GM23338 (cell line): Measurements from ENCODE around the gene LRRC2. TPM values are rescaled to one million over a fixed set of nuclear protein-coding genes. Genes with fewer than 3 reads are reported as not detected.

Experiments used
- ATAC-seq: fragments of 200-7000 bp; cut with Tn5 transposase; 3 replicates; pipeline ENCODE4 v1.9.1; 2020
- DNase-seq: peaks from one replicate; pipeline ENCODE4 v3.0.0-alpha.2; 2015; ENCODE audit warnings: low spot score
- H2AFZ ChIP-seq: fragments of 200-600 bp; sonication (generic); 2 replicates; pipeline ENCODE4 v1.8.0; 2016; ENCODE audit warnings: antibody characterized with exemption, mild to moderate bottlenecking, moderate library complexity
- H3F3A ChIP-seq: fragments of 200-600 bp; sonication (generic); replicated peaks from 2 replicates; pipeline ENCODE4 v1.8.0; 2017; ENCODE audit warnings: antibody characterized with exemption, mixed run types, low read depth
- H3K27ac ChIP-seq: fragments of 200-600 bp; sonication (generic); 2 replicates; pipeline ENCODE4 v1.6.1; 2016; ENCODE audit warnings: low read depth
- H3K27me3 ChIP-seq: fragments of 200-600 bp; sonication (generic); 2 replicates; pipeline ENCODE4 v1.8.0; 2016; ENCODE audit warnings: mild to moderate bottlenecking, mixed run types, moderate library complexity; ENCODE audit not compliant: insufficient read depth
- H3K36me3 ChIP-seq: fragments of 200-600 bp; sonication (generic); 2 replicates; pipeline ENCODE4 v1.8.0; 2016; ENCODE audit warnings: mild to moderate bottlenecking; ENCODE audit not compliant: insufficient read depth
- H3K4me1 ChIP-seq: fragments of 200-600 bp; sonication (generic); 2 replicates; pipeline ENCODE4 v1.8.0; 2016; ENCODE audit warnings: mild to moderate bottlenecking, moderate library complexity; ENCODE audit not compliant: insufficient read depth
- H3K4me2 ChIP-seq: fragments of 200-600 bp; sonication (generic); 2 replicates; pipeline ENCODE4 v1.7.1; 2017; ENCODE audit warnings: mixed run types
- H3K4me3 ChIP-seq: fragments of 200-600 bp; sonication (generic); 2 replicates; pipeline ENCODE4 v1.6.1; 2016; ENCODE audit warnings: mixed run types
- H3K79me2 ChIP-seq: fragments of 200-600 bp; sonication (generic); replicated peaks from 2 replicates; pipeline ENCODE4 v1.8.0; 2017; ENCODE audit warnings: mild to moderate bottlenecking; ENCODE audit not compliant: insufficient read depth
- H3K9me2 ChIP-seq: fragments of 200-600 bp; sonication (generic); 2 replicates; pipeline ENCODE4 v1.8.0; 2017; ENCODE audit not compliant: insufficient read depth
- H4K20me1 ChIP-seq: fragments of 200-600 bp; sonication (generic); replicated peaks from 2 replicates; pipeline ENCODE4 v1.8.0; 2017; ENCODE audit warnings: mild to moderate bottlenecking; ENCODE audit not compliant: insufficient read depth
- H3K27ac Mint-ChIP-seq: 2 replicates; pipeline ENCODE4 v1.8.0; 2020; ENCODE audit warnings: inconsistent platforms, mild to moderate bottlenecking, moderate library complexity, mixed read lengths
- H3K27me3 Mint-ChIP-seq: 3 replicates; pipeline ENCODE4 v1.8.0; 2022; ENCODE audit warnings: low read depth, mild to moderate bottlenecking, moderate library complexity, mixed read lengths, inconsistent platforms; ENCODE audit not compliant: insufficient read depth, poor library complexity
- H3K36me3 Mint-ChIP-seq: 3 replicates; pipeline ENCODE4 v1.8.0; 2021; ENCODE audit warnings: low read depth, mild to moderate bottlenecking, inconsistent platforms, moderate library complexity, mixed read lengths
- H3K4me1 Mint-ChIP-seq: 3 replicates; pipeline ENCODE4 v1.8.0; 2020; ENCODE audit warnings: mild to moderate bottlenecking, inconsistent platforms, mixed read lengths
- H3K4me3 Mint-ChIP-seq: 3 replicates; pipeline ENCODE4 v1.8.0; 2021; ENCODE audit warnings: moderate library complexity, mild to moderate bottlenecking, inconsistent platforms, mixed read lengths
- H3K9me3 Mint-ChIP-seq: 3 replicates; pipeline ENCODE4 v1.8.0; 2020; ENCODE audit warnings: moderate library complexity, mild to moderate bottlenecking, inconsistent platforms, mixed read lengths
- CREB1 ChIP-seq: fragments of 250-450 bp; sonication (Bioruptor Pico); IDR thresholded peaks from 2 replicates; pipeline ENCODE4 v1.5.0; 2020; ENCODE audit warnings: low read depth, mild to moderate bottlenecking, moderate library complexity
- CTCF ChIP-seq, 2 experiments: fragments of 200-600 bp in 1 of 2; sonication (generic) in 1 of 2; conservative IDR thresholded peaks; 2 replicates each; pipeline versions ENCODE4 v1.5.1 to v1.6.1; 2016 to 2017; ENCODE audit warnings: antibody characterized with exemption in 2 of 2, low read depth in 2 of 2, mild to moderate bottlenecking in 2 of 2, moderate library complexity in 1 of 2
- ETS1 ChIP-seq: IDR thresholded peaks from 2 replicates; pipeline ENCODE4 v1.6.1; 2016; ENCODE audit warnings: antibody characterized with exemption
- EZH2 ChIP-seq: fragments of 200-600 bp; sonication (generic); IDR thresholded peaks from one replicate; pipeline ENCODE4 v1.8.0; 2017; ENCODE audit warnings: antibody characterized with exemption, mild to moderate bottlenecking, low read depth; ENCODE audit not compliant: unreplicated experiment
- EZH2phosphoT487 ChIP-seq: fragments of 200-600 bp; sonication (generic); IDR thresholded peaks from one replicate; pipeline ENCODE4 v1.8.1; 2018; ENCODE audit warnings: antibody characterized with exemption; ENCODE audit not compliant: unreplicated experiment
- JUNB ChIP-seq: IDR thresholded peaks from one replicate; pipeline ENCODE4 v1.6.1; 2016; ENCODE audit warnings: antibody characterized with exemption; ENCODE audit not compliant: unreplicated experiment
- NANOG ChIP-seq: IDR thresholded peaks from 2 replicates; pipeline ENCODE4 v1.6.1; 2016; ENCODE audit warnings: antibody characterized with exemption, borderline replicate concordance
- POLR2AphosphoS5 ChIP-seq: IDR thresholded peaks from 2 replicates; pipeline ENCODE4 v1.6.1; 2016; ENCODE audit warnings: antibody characterized with exemption, low read depth
- REST ChIP-seq: IDR thresholded peaks from one replicate; pipeline ENCODE4 v1.6.1; 2018; ENCODE audit warnings: antibody characterized with exemption; ENCODE audit not compliant: unreplicated experiment
- STAT1 ChIP-seq: IDR thresholded peaks from one replicate; pipeline ENCODE4 v1.6.1; 2016; ENCODE audit warnings: antibody characterized with exemption; ENCODE audit not compliant: unreplicated experiment
- ZNF114 ChIP-seq: fragments of 250-450 bp; sonication (Bioruptor Pico); IDR thresholded peaks from 2 replicates; pipeline ENCODE4 v1.5.0; 2020; ENCODE audit warnings: mild to moderate bottlenecking, moderate library complexity
- ZNF331 ChIP-seq: fragments of 250-450 bp; sonication (Bioruptor Pico); IDR thresholded peaks from 2 replicates; pipeline ENCODE4 v1.5.0; 2020; ENCODE audit warnings: low read depth, mild to moderate bottlenecking, moderate library complexity
- ZNF462 ChIP-seq: fragments of 250-450 bp; sonication (Bioruptor Pico); IDR thresholded peaks from 2 replicates; pipeline ENCODE4 v1.5.0; 2020; ENCODE audit warnings: mild to moderate bottlenecking, moderate library complexity
- polyA plus RNA-seq: library from polyadenylated mRNA; unstranded; fragments of >200 nt; fragmentation: Nextera tagmentation; extraction: Ambion mirVana; gene quantifications from 2 replicates; pipeline ENCODE4 v1.2.1, GENCODE V29; 2016
- total RNA-seq: library from RNA; depleted of rRNA; stranded (reverse); fragments of >200 nt; shearing (Covaris generic); gene quantifications from 2 replicates; pipeline ENCODE4 v1.2.3, GENCODE V29; 2014

LRRC2 gene
- total and polyA plus RNA-seq, 2 experiments from 2014 or later = 6.5 to 7.1 TPM

- H3K36me3 ChIP-seq = peaks cover 50% of the 10 kb centered on the region
- H3K4me1 ChIP-seq = peaks cover 45% of the 10 kb centered on the region
- peak overlapping the region; percentile 99 for H3K27ac ChIP-seq
- Mint-ChIP-seq H3K4me3 (peak overlapping the region; percentile 92), H3K27me3 (peaks cover 20% of the 10 kb centered on the region), H3K27ac (peak overlapping the region; percentile 94), H3K36me3 (peaks cover 65% of the 10 kb centered on the region), H3K4me1 (peaks cover 64% of the 10 kb centered on the region), H3K9me3 (peaks cover 29% of the 10 kb centered on the region)
- no peaks in the 10 kb centered on the region for H3K9me2 ChIP-seq
- ATAC-seq (no peak), DNase-seq (no peak)
- no peaks in the 10 kb centered on the region for H3K27me3 ChIP-seq
- peaks cover 27% of the 10 kb centered on the region; the same call in 1 of the 2 replicates for H4K20me1 ChIP-seq
- peak overlapping the region; percentile 89 for H3K4me3 ChIP-seq
- H3F3A ChIP-seq = peaks cover 59% of the 10 kb centered on the region
- peak overlapping the region; percentile 98 for H3K4me2 ChIP-seq
- TF ChIP-seq STAT1 (no peak), NANOG (no peak; the same call in 1 of the 2 replicates), POLR2AphosphoS5 (no peak; the same call in 1 of the 2 replicates), ZNF462 (CRISPR knock-in tag) (no peak), ZNF331 (CRISPR knock-in tag) (no peak), ZNF114 (CRISPR knock-in tag) (no peak), EZH2phosphoT487 (no peak), CTCF (conservative IDR thresholded peaks at IDR 0.05; ENCODE audit: low read depth in 2 of 2) (no peak), CREB1 (no peak), EZH2 (no peak), JUNB (no peak), ETS1 (no peak), REST (no peak)
- peaks cover 43% of the 10 kb centered on the region for H3K79me2 ChIP-seq
- H2AFZ ChIP-seq = no peak overlapping the region
Measured at GRCh38 chr3:46578973-46579755, 13.1 kb upstream of the LRRC2 start.
